Activated naive CD8-positive, alpha-beta T cell treated with anti-CD3 and anti-CD28 coated beads for 36 hours (primary cell): ENCODE data around the gene BLVRB. TPM values are rescaled to one million over a fixed set of nuclear protein-coding genes. Genes with fewer than 3 reads are reported as not detected.
"Not testable (repeated sequence)": the region's sequence is repeated elsewhere in the genome, so short reads cannot be mapped to it uniquely, and the experiment has no call there.

Source experiments
- DNase-seq: peaks from one replicate; pipeline ENCODE4 v3.0.0; 2021
- H3K27ac Mint-ChIP-seq: one replicate; pipeline ENCODE4 v1.8.0; 2022; ENCODE audit warnings: mild to moderate bottlenecking, moderate library complexity, mixed read lengths
- H3K27me3 Mint-ChIP-seq: one replicate; pipeline ENCODE4 v1.8.0; 2022; ENCODE audit warnings: mild to moderate bottlenecking, mixed read lengths
- H3K36me3 Mint-ChIP-seq: one replicate; pipeline ENCODE4 v1.8.0; 2021; ENCODE audit warnings: mild to moderate bottlenecking, mixed read lengths
- H3K4me1 Mint-ChIP-seq: one replicate; pipeline ENCODE4 v1.8.0; 2021; ENCODE audit warnings: mixed read lengths
- H3K4me3 Mint-ChIP-seq: one replicate; pipeline ENCODE4 v1.8.0; 2022; ENCODE audit warnings: mild to moderate bottlenecking, moderate library complexity, mixed read lengths
- H3K9me3 Mint-ChIP-seq: one replicate; pipeline ENCODE4 v1.8.0; 2022; ENCODE audit warnings: mixed read lengths
- total RNA-seq, 2 experiments: library from RNA; stranded (reverse); gene quantifications; one replicate each; pipeline ENCODE4 v1.2.3, GENCODE V29; 2021

Gene BLVRB
- total RNA-seq, 2 experiments from 2014 or later, result 15.1 to 15.2 TPM

GRCh38 chr19:40446263-40446784, 19.2 kb downstream of the BLVRB start:
- no peak for DNase-seq
- H3K4me3 Mint-ChIP-seq, result no peak overlapping the region
- H3K4me1 Mint-ChIP-seq, result peaks cover 16% of the 10 kb centered on the region
- H3K36me3 Mint-ChIP-seq, result peaks cover 2% of the 10 kb centered on the region
- no peaks in the 10 kb centered on the region for H3K27me3 Mint-ChIP-seq
- no peaks in the 10 kb centered on the region for H3K9me3 Mint-ChIP-seq
- no peak overlapping the region for H3K27ac Mint-ChIP-seq

GRCh38 chr19:40445780-40446262, 19.7 kb downstream of the BLVRB start:
- Mint-ChIP-seq H3K4me3 (no peak overlapping the region), H3K36me3 (peaks cover 2% of the 10 kb centered on the region), H3K27ac (no peak overlapping the region), H3K4me1 (peaks cover 19% of the 10 kb centered on the region), H3K9me3 (no peaks in the 10 kb centered on the region), H3K27me3 (no peaks in the 10 kb centered on the region)
- DNase-seq, result no peak

GRCh38 chr19:40444825-40445312, 20.7 kb downstream of the BLVRB start:
- no peak for DNase-seq
- peaks cover 2% of the 10 kb centered on the region for H3K36me3 Mint-ChIP-seq
- peak overlapping the region; percentile 94 for H3K4me3 Mint-ChIP-seq
- H3K27me3 Mint-ChIP-seq, result no peaks in the 10 kb centered on the region
- peak overlapping the region; percentile 80 for H3K27ac Mint-ChIP-seq
- peaks cover 22% of the 10 kb centered on the region for H3K4me1 Mint-ChIP-seq
- H3K9me3 Mint-ChIP-seq, result no peaks in the 10 kb centered on the region

- H3K27ac Mint-ChIP-seq, result peak within 1 kb of the TSS; percentile 90
- H3K36me3 Mint-ChIP-seq, result peaks cover 2% of the 10 kb centered on the region
- H3K27me3 Mint-ChIP-seq, result no peaks in the 10 kb centered on the region
- peaks cover 22% of the 10 kb centered on the region for H3K4me1 Mint-ChIP-seq
- H3K4me3 Mint-ChIP-seq, result peak within 1 kb of the TSS; percentile 94
- peak; percentile 99 for DNase-seq
- H3K9me3 Mint-ChIP-seq, result no peaks in the 10 kb centered on the region
Measured at GRCh38 chr19:40444000-40444824, 21.3 kb downstream of the BLVRB start, which contains the start of gene SERTAD3. Gene SERTAD3, minus strand, starts transcription at chr19:40444335. Its CDS starts 2,255 bp downstream, at chr19:40442080.

- H3K9me3 Mint-ChIP-seq, result no peaks in the 10 kb centered on the region
- H3K27me3 Mint-ChIP-seq, result no peaks in the 10 kb centered on the region
- DNase-seq, result peak; percentile 99
- H3K27ac Mint-ChIP-seq, result peak overlapping the region; percentile 96
- H3K4me3 Mint-ChIP-seq, result peak overlapping the region; percentile 94
- peaks cover 22% of the 10 kb centered on the region for H3K4me1 Mint-ChIP-seq
- H3K36me3 Mint-ChIP-seq, result peaks cover 2% of the 10 kb centered on the region
Measured at GRCh38 chr19:40443131-40443999, 22.2 kb downstream of the BLVRB start.

GRCh38 chr19:40442328-40443130, 23.0 kb downstream of the BLVRB start:
- no peaks in the 10 kb centered on the region for H3K9me3 Mint-ChIP-seq
- H3K36me3 Mint-ChIP-seq, result peaks cover 2% of the 10 kb centered on the region
- peak overlapping the region; percentile 96 for H3K27ac Mint-ChIP-seq
- H3K27me3 Mint-ChIP-seq, result no peaks in the 10 kb centered on the region
- peak; percentile 25 for DNase-seq
- peak overlapping the region; percentile 94 for H3K4me3 Mint-ChIP-seq
- H3K4me1 Mint-ChIP-seq, result peaks cover 22% of the 10 kb centered on the region

- Mint-ChIP-seq H3K4me1 (peaks cover 22% of the 10 kb centered on the region), H3K4me3 (peak overlapping the region; percentile 94), H3K27ac (peak overlapping the region; percentile 96), H3K9me3 (no peaks in the 10 kb centered on the region), H3K36me3 (peaks cover 2% of the 10 kb centered on the region), H3K27me3 (no peaks in the 10 kb centered on the region)
- DNase-seq, result no peak
Measured at GRCh38 chr19:40441719-40442253, 23.8 kb downstream of the BLVRB start.

GRCh38 chr19:40438284-40438683, 27.3 kb downstream of the BLVRB start:
- Mint-ChIP-seq H3K4me1 (peaks cover 26% of the 10 kb centered on the region), H3K4me3 (no peak overlapping the region), H3K27ac (no peak overlapping the region), H3K27me3 (no peaks in the 10 kb centered on the region), H3K9me3 (no peaks in the 10 kb centered on the region), H3K36me3 (peaks cover 2% of the 10 kb centered on the region)
- no peak for DNase-seq

- Mint-ChIP-seq H3K36me3 (no peaks in the 10 kb centered on the region), H3K27ac (peak overlapping the region; percentile 95), H3K9me3 (no peaks in the 10 kb centered on the region), H3K4me3 (peak overlapping the region; percentile 83), H3K4me1 (peaks cover 10% of the 10 kb centered on the region), H3K27me3 (no peaks in the 10 kb centered on the region)
- DNase-seq, result peak; percentile 59
Measured at GRCh38 chr19:40433391-40434216, 31.9 kb downstream of the BLVRB start.

GRCh38 chr19:40432760-40433159, 32.8 kb downstream of the BLVRB start:
- Mint-ChIP-seq H3K4me3 (peak overlapping the region; percentile 83), H3K27ac (peak overlapping the region; percentile 95)

GRCh38 chr19:40431698-40432097, 33.8 kb downstream of the BLVRB start:
- no peak overlapping the region for H3K4me3 Mint-ChIP-seq
- H3K27me3 Mint-ChIP-seq, result no peaks in the 10 kb centered on the region
- H3K36me3 Mint-ChIP-seq, result no peaks in the 10 kb centered on the region
- DNase-seq, result no peak
- no peak overlapping the region for H3K27ac Mint-ChIP-seq
- no peaks in the 10 kb centered on the region for H3K9me3 Mint-ChIP-seq
- H3K4me1 Mint-ChIP-seq, result peaks cover 10% of the 10 kb centered on the region

More at GRCh38 chr19:40432760-40433159, 32.8 kb downstream of the BLVRB start:
- H3K9me3 Mint-ChIP-seq, H3K36me3 Mint-ChIP-seq, DNase-seq, H3K27me3 Mint-ChIP-seq: not testable (repeated sequence)
- peaks cover 10% of the 10 kb centered on the region for H3K4me1 Mint-ChIP-seq

- not testable (repeated sequence) for DNase-seq, H3K36me3 Mint-ChIP-seq, H3K4me3 Mint-ChIP-seq, H3K9me3 Mint-ChIP-seq, H3K27me3 Mint-ChIP-seq, H3K27ac Mint-ChIP-seq
- H3K4me1 Mint-ChIP-seq, result peaks cover 14% of the 10 kb centered on the region
Measured at GRCh38 chr19:40430242-40430641, 35.3 kb downstream of the BLVRB start.

- not testable (repeated sequence) for H3K27ac Mint-ChIP-seq, H3K27me3 Mint-ChIP-seq, H3K36me3 Mint-ChIP-seq, H3K9me3 Mint-ChIP-seq, DNase-seq, H3K4me1 Mint-ChIP-seq, H3K4me3 Mint-ChIP-seq
Measured at GRCh38 chr19:40428197-40428596, 37.3 kb downstream of the BLVRB start.
